Thoracic aorta (tissue), 2 donors: ENCODE data around the gene RIOK1. TPM values are rescaled to one million over a fixed set of nuclear protein-coding genes. Genes with fewer than 3 reads are reported as not detected.
"Not testable (repeated sequence)": the region's sequence is repeated elsewhere in the genome, so short reads cannot be mapped to it uniquely, and the experiment has no call there.

Experiments
- ATAC-seq: fragments of 150-250 bp; one replicate; pipeline ENCODE4 v1.8.0; 2017; ENCODE audit warnings: low read depth; ENCODE audit not compliant: insufficient number of reproducible peaks, low FRiP score
- DNase-seq: peaks from one replicate; pipeline ENCODE4 v3.0.0-alpha.2; 2020; ENCODE audit warnings: low spot score
- H3K27ac ChIP-seq, 2 donors: fragments of 200-600 bp; sonication (generic); 1 replicate in 1 of 2; 2 replicates in 1 of 2; pipeline ENCODE4 v1.5.1; 2016; ENCODE audit warnings: mild to moderate bottlenecking in 2 of 2, moderate library complexity in 2 of 2
- H3K27me3 ChIP-seq: fragments of 200-600 bp; sonication (generic); replicated peaks from 2 replicates; pipeline ENCODE4 v1.6.0; 2016; ENCODE audit warnings: mild to moderate bottlenecking; ENCODE audit not compliant: insufficient read depth
- H3K36me3 ChIP-seq: fragments of 200-600 bp; sonication (generic); one replicate; pipeline ENCODE4 v1.5.1; 2016
- H3K4me1 ChIP-seq, 2 donors: fragments of 200-600 bp; sonication (generic); 1 replicate in 1 of 2; 2 replicates in 1 of 2; pipeline versions ENCODE4 v1.5.1 to v1.6.0; 2016; ENCODE audit warnings: low read depth in 2 of 2, mild to moderate bottlenecking in 1 of 2; ENCODE audit not compliant: control insufficient read depth in 1 of 2
- H3K4me3 ChIP-seq: fragments of 200-600 bp; sonication (generic); 2 replicates; pipeline ENCODE4 v1.5.1; 2016; ENCODE audit warnings: mild to moderate bottlenecking
- H3K9me3 ChIP-seq: fragments of 200-600 bp; sonication (generic); 2 replicates; pipeline ENCODE4 v1.5.1; 2016
- total RNA-seq, 2 donors: library from RNA; depleted of rRNA; stranded (reverse); fragments of >200 nt; gene quantifications; one replicate each; pipeline versions ENCODE4 v1.1.0 to v1.2.3, GENCODE V29; 2016
- TF ChIP-seq, protein P1 (sequence below): fragments of 200-600 bp; sonication (generic); IDR thresholded peaks from one replicate; pipeline ENCODE4 v1.5.1; 2019; ENCODE audit warnings: antibody characterized with exemption

RIOK1 gene
- total RNA-seq, 2 donors from 2014 or later = 12.6 to 25.5 TPM

DNA sequence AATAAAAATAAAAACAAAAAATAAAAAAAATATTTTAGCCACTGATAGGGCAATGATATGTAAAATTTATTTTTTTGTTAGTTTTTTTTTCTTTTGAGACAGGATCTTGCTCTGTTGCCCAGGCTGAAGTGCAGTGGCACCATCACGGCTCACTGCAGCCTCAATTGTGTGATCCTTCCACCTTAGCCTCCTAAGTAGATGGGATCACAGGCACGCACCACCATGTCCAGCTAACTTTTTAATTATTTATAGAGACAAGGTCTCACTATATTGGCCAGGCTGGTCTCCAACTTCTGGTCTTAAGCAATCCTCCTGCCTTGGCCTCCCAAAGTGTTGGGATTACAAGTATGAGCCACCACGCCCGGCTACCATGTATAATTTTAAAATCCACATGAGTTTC lies 59.4 kb downstream of the RIOK1 start:
- DNase-seq = no peak
- Histone ChIP-seq H3K27ac (no peak overlapping the region), H3K4me1 (no peaks in the 10 kb centered on the region), H3K9me3 (no peaks in the 10 kb centered on the region), H3K27me3 (no peaks in the 10 kb centered on the region), H3K4me3 (no peak overlapping the region), H3K36me3 (no peaks in the 10 kb centered on the region)
- TF ChIP-seq, protein P1, sequence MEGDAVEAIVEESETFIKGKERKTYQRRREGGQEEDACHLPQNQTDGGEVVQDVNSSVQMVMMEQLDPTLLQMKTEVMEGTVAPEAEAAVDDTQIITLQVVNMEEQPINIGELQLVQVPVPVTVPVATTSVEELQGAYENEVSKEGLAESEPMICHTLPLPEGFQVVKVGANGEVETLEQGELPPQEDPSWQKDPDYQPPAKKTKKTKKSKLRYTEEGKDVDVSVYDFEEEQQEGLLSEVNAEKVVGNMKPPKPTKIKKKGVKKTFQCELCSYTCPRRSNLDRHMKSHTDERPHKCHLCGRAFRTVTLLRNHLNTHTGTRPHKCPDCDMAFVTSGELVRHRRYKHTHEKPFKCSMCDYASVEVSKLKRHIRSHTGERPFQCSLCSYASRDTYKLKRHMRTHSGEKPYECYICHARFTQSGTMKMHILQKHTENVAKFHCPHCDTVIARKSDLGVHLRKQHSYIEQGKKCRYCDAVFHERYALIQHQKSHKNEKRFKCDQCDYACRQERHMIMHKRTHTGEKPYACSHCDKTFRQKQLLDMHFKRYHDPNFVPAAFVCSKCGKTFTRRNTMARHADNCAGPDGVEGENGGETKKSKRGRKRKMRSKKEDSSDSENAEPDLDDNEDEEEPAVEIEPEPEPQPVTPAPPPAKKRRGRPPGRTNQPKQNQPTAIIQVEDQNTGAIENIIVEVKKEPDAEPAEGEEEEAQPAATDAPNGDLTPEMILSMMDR = no peak
- no peak for ATAC-seq

DNA sequence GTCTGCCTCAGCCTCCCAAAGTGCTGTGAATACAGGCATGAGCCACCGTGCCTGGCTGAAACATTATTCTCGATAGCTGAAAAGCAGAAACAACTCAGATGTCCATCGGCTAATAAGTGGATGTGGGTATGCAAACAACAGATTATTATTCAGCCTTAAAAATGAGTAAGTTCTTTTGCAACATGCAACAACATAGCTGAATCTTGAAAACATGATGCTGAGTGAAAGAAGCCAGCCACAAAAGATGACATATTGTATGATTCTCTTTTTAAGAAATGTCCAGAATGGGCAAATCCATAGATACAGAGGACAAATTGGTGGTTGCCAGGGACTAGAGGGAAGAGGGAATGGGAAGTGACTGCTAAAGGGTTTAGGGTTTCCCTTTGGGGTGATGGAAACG lies 61.7 kb downstream of the RIOK1 start:
- Histone ChIP-seq H3K4me1 (no peaks in the 10 kb centered on the region), H3K36me3 (no peaks in the 10 kb centered on the region), H3K4me3 (no peak overlapping the region), H3K27ac (no peak overlapping the region), H3K27me3 (no peaks in the 10 kb centered on the region), H3K9me3 (no peaks in the 10 kb centered on the region)
- no peak for DNase-seq
- TF ChIP-seq, protein P1 = no peak
- no peak for ATAC-seq

GRCh38 chr6:7452898-7453297 lies 63.3 kb downstream of the RIOK1 start:
- TF ChIP-seq, protein P1 = no peak
- Histone ChIP-seq H3K36me3 (no peaks in the 10 kb centered on the region), H3K4me3 (no peak overlapping the region), H3K4me1 (no peaks in the 10 kb centered on the region), H3K27ac (no peak overlapping the region), H3K9me3 (no peaks in the 10 kb centered on the region), H3K27me3 (no peaks in the 10 kb centered on the region)
- DNase-seq (no peak), ATAC-seq (no peak)

- no peaks in the 10 kb centered on the region for H3K9me3 ChIP-seq
- no peak for DNase-seq
- no peaks in the 10 kb centered on the region for H3K4me1 ChIP-seq
- TF ChIP-seq, protein P1 = no peak
- no peak for ATAC-seq
- H3K36me3 ChIP-seq = no peaks in the 10 kb centered on the region
- H3K27me3 ChIP-seq = no peaks in the 10 kb centered on the region
- H3K4me3 ChIP-seq = no peak overlapping the region
- H3K27ac ChIP-seq = no peak overlapping the region
Measured at GRCh38 chr6:7454696-7455358, 65.2 kb downstream of the RIOK1 start.

- ATAC-seq, H3K4me3 ChIP-seq, DNase-seq, H3K27ac ChIP-seq, H3K36me3 ChIP-seq, H3K4me1 ChIP-seq, H3K9me3 ChIP-seq, H3K27me3 ChIP-seq: not testable (repeated sequence)
Measured at GRCh38 chr6:7456302-7456701, 66.7 kb downstream of the RIOK1 start.

- Histone ChIP-seq H3K36me3 (no peaks in the 10 kb centered on the region), H3K9me3 (no peaks in the 10 kb centered on the region)
Measured at GRCh38 chr6:7461416-7461815, 71.8 kb downstream of the RIOK1 start.

More at GRCh38 chr6:7461416-7461815, 71.8 kb downstream of the RIOK1 start:
- no peak overlapping the region for H3K27ac ChIP-seq
- no peaks in the 10 kb centered on the region for H3K4me1 ChIP-seq
- no peak overlapping the region for H3K4me3 ChIP-seq
- no peaks in the 10 kb centered on the region for H3K27me3 ChIP-seq
- no peak for ATAC-seq
- DNase-seq = no peak
- TF ChIP-seq, protein P1 = no peak
